Measurements from ENCODE around the gene PHKG2.

Gene PHKG2

DNA sequence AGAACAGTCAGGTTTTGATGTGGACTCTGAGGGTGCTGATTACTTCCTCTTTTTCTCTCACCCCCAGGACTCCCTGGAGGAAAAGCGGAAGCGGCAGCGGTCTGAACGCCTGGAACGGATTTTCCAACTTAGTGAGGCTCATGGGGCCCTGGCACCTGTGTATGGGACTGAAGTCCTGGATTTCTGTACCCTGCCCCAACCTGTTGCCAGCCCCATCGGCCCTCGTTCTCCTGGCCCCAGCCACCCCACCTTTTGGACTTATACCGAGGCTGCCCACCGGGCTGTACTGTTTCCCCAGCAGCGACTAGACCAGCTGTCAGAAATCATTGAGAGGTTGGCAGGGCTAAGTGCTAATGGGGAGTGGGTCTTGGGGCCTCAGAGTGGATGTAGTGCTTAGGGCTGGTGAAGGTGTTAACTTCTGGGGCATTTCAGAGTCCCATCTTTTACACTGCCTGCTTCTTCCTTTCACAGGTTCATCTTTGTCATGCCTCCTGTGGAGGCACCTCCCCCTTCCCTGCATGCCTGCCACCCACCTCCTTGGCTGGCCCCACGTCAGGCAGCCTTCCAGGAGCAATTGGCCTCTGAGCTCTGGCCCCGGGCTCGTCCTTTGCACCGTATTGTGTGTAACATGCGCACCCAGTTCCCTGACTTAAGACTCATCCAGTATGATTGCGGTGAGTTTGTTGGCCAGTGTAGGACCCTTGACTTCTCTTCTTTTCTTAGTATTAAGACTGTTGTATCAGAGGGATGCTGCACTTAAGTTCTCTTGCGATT is 19.1 kb upstream of the PHKG2 start:
- TF ChIP-seq, protein P1, sequence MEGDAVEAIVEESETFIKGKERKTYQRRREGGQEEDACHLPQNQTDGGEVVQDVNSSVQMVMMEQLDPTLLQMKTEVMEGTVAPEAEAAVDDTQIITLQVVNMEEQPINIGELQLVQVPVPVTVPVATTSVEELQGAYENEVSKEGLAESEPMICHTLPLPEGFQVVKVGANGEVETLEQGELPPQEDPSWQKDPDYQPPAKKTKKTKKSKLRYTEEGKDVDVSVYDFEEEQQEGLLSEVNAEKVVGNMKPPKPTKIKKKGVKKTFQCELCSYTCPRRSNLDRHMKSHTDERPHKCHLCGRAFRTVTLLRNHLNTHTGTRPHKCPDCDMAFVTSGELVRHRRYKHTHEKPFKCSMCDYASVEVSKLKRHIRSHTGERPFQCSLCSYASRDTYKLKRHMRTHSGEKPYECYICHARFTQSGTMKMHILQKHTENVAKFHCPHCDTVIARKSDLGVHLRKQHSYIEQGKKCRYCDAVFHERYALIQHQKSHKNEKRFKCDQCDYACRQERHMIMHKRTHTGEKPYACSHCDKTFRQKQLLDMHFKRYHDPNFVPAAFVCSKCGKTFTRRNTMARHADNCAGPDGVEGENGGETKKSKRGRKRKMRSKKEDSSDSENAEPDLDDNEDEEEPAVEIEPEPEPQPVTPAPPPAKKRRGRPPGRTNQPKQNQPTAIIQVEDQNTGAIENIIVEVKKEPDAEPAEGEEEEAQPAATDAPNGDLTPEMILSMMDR (conservative IDR thresholded peaks at IDR 0.05; ENCODE audit: low read length), result no peak
- H3K4me3 ChIP-seq (ENCODE audit: low read length), result no peak overlapping the region
- DNase-seq (ENCODE audit: low read depth), result no peak

DNA sequence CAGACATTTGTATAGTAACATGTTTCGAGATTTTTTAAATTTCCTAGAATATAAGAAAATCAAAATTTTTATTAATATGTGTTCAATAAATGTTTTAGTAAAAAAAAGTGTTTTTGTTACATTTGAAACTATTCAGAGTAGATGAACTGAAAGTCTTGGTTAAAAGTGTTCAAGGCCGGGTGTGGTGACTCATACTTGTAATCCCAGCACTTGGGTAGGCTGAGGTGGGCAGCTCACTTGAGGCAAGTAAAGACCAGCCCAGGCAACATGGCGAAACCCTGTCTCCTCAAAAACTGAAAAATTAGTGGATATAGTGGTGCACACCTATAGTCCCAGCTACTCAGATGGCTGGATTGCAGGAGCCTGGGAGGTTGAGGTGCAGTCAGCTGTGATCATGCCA is 16.8 kb upstream of the PHKG2 start:
- DNase-seq (ENCODE audit: low read depth), result no peak
- TF ChIP-seq, protein P1 (conservative IDR thresholded peaks at IDR 0.05; ENCODE audit: low read length), result no peak
- H3K4me3 ChIP-seq (ENCODE audit: low read length), result no peak overlapping the region

DNA sequence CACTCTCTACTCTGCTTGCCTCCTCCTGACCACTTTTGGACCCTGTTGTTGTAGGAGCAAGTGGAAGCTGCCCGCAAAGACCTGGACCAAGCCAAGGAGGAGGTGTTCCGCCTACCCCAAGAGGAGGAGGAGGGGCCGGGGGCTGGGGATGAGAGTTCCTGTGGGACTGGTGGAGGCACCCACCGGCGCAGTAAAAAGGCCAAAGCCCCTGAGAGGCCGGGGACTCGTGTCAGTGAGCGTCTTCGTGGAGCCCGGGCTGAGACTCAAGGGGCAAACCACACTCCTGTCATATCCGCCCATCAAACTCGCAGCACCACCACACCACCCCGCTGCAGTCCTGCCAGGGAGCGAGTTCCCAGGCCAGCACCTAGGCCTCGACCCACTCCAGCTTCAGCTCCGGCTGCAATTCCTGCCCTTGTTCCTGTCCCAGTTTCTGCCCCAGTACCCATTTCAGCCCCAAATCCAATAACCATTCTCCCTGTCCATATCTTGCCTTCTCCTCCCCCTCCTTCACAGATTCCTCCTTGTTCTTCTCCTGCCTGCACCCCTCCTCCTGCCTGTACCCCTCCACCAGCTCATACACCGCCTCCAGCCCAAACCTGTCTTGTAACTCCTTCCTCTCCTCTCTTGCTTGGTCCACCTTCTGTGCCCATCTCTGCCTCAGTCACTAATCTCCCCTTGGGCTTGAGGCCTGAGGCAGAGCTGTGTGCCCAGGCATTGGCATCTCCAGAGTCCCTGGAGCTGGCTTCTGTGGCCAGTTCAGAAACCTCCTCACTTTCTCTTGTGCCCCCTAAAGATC is 11.0 kb upstream of the PHKG2 start:
- TF ChIP-seq, protein P1 (conservative IDR thresholded peaks at IDR 0.05; ENCODE audit: low read length), result no peak
- H3K4me3 ChIP-seq (ENCODE audit: low read length), result no peak overlapping the region
- no peak for DNase-seq (ENCODE audit: low read depth)

DNA sequence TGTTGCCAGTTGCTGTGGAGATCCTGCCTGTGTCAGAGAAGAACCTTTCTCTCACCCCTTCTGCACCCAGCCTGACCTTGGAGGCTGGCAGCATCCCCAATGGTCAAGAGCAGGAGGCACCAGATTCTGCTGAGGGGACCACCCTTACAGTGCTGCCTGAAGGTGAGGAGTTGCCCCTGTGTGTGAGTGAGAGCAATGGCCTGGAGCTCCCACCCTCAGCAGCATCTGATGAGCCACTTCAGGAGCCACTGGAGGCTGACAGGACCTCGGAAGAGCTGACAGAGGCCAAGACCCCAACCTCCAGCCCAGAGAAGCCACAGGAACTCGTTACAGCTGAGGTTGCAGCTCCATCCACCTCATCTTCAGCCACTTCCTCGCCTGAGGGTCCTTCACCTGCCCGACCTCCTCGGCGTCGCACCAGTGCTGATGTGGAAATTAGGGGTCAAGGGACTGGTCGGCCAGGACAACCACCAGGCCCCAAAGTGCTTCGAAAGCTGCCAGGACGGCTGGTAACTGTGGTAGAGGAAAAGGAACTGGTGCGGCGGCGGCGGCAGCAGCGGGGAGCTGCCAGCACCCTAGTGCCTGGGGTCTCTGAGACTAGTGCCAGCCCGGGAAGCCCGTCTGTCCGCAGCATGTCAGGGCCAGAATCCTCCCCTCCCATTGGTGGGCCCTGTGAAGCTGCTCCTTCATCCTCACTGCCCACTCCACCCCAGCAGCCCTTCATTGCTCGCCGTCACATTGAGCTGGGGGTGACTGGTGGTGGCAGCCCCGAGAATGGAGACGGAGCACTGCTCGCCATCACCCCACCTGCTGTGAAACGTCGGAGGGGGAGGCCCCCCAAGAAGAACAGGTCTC is 10.2 kb upstream of the PHKG2 start:
- TF ChIP-seq, protein P1 (conservative IDR thresholded peaks at IDR 0.05; ENCODE audit: low read length), result no peak
- no peak for DNase-seq (ENCODE audit: low read depth)
- H3K4me3 ChIP-seq (ENCODE audit: low read length), result no peak overlapping the region

DNA sequence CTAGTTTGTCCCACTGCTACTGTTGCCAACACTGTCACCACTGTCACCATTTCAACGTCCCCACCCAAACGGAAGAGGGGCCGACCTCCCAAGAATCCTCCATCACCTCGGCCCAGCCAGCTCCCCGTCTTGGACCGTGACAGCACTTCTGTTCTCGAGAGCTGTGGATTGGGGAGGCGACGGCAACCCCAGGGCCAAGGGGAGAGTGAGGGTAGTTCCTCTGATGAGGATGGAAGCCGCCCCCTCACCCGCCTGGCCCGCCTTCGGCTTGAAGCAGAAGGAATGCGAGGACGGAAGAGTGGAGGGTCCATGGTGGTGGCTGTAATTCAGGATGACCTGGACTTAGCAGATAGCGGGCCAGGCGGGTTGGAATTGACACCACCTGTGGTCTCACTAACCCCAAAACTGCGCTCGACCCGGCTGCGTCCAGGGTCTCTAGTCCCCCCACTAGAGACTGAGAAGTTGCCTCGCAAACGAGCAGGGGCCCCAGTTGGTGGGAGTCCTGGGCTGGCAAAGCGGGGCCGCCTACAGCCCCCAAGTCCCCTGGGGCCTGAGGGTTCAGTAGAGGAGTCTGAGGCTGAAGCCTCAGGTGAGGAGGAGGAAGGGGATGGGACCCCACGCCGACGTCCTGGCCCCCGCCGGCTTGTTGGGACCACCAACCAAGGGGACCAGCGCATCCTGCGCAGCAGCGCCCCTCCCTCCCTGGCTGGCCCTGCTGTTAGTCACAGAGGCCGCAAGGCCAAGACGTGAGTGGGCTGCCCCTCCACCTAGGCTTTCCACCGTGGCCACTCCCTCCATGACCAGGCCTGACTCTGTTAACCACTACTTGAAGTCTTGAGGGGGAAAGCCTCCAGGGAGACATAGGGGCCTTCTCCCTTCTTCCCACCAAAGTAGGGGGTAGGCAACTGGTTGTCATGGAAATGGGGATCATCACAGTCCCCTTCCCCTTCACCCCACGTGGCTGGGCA is 9.0 kb upstream of the PHKG2 start:
- TF ChIP-seq, protein P1 (conservative IDR thresholded peaks at IDR 0.05; ENCODE audit: low read length), result no peak
- DNase-seq (ENCODE audit: low read depth), result no peak
- H3K4me3 ChIP-seq (ENCODE audit: low read length), result no peak overlapping the region

All from AG10803 (cell line).